Measurements from ENCODE around the gene ARFIP1. TPM values are rescaled to one million over a fixed set of nuclear protein-coding genes. Genes with fewer than 3 reads are reported as not detected.
A peak's percentile ranks its signal among the peaks of the same experiment; 100 is the strongest.

ARFIP1 gene
- total RNA-seq, 2 donors from 2014 or later, result 13.8 to 18.8 TPM

DNA sequence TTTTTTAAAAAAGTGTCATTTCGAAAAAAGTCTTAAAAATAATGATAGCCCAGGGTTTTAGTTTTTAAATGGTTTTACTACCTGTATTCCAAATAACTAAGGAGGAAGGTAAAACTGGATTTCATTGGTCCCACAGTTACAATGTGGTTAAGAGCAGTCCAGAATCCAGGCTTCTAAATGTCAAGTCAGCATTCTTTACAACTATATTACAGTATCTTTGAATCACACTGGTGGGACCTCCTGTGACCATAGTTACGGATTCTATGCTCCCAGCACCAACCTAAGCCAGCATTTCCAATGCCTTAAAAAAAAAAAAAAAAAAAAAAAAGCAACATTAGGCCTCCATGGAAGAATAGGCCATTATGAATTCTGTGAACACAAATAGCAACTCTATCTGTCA is 6.4 kb upstream of the ARFIP1 start:
- DNase-seq, result no peak
- Mint-ChIP-seq H3K27me3 (ENCODE audit: low read depth) (peaks cover 14% of the 10 kb centered on the region), H3K4me3 (no peak overlapping the region)

GRCh38 chr4:152773953-152774352 is 5.8 kb upstream of the ARFIP1 start:
- ATAC-seq (replicated peaks in 1 of 2) (no peak), DNase-seq (no peak)
- Mint-ChIP-seq H3K27me3 (ENCODE audit: low read depth) (peaks cover 14% of the 10 kb centered on the region), H3K9me3 (no peaks in the 10 kb centered on the region), H3K4me3 (no peak overlapping the region), H3K36me3 (ENCODE audit: insufficient read depth in 2 of 2) (no peaks in the 10 kb centered on the region), H3K4me1 (ENCODE audit: low read depth) (peaks cover 11% of the 10 kb centered on the region), H3K27ac (no peak overlapping the region)

More for the DNA sequence above, 6.4 kb upstream of the ARFIP1 start:
- no peak overlapping the region for H3K27ac Mint-ChIP-seq
- H3K36me3 Mint-ChIP-seq (ENCODE audit: insufficient read depth in 2 of 2), result no peaks in the 10 kb centered on the region
- H3K4me1 Mint-ChIP-seq (ENCODE audit: low read depth), result peaks cover 5% of the 10 kb centered on the region
- H3K9me3 Mint-ChIP-seq, result no peaks in the 10 kb centered on the region
- no peak for ATAC-seq (replicated peaks in 1 of 2)

DNA sequence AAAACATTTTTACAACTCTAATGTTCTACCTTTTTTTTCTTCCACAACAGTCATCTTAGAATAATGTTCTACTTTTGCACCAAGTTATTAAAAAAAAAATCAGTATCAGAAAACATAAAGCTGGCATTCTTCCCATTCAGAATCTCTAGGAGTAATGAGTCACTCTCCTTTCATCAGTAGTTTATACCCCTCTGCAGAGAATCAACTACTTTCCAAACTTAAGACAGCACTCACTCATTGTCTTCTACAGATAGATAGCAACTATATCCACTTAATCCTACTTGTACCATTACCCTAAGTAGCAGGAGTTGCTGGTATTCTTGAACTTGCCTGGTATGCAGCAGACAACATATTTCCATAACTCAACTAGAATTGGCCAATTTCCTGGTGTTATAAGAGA is 3.4 kb upstream of the ARFIP1 start:
- Mint-ChIP-seq H3K27me3 (ENCODE audit: low read depth) (peaks cover 14% of the 10 kb centered on the region), H3K9me3 (no peaks in the 10 kb centered on the region), H3K4me3 (no peak overlapping the region), H3K36me3 (ENCODE audit: insufficient read depth in 2 of 2) (peaks cover 0 to 5% of the 10 kb centered on the region in 2 donors), H3K4me1 (ENCODE audit: low read depth) (peaks cover 24% of the 10 kb centered on the region), H3K27ac (no peak overlapping the region)
- ATAC-seq (replicated peaks in 1 of 2) (no peak), DNase-seq (no peak)

DNA sequence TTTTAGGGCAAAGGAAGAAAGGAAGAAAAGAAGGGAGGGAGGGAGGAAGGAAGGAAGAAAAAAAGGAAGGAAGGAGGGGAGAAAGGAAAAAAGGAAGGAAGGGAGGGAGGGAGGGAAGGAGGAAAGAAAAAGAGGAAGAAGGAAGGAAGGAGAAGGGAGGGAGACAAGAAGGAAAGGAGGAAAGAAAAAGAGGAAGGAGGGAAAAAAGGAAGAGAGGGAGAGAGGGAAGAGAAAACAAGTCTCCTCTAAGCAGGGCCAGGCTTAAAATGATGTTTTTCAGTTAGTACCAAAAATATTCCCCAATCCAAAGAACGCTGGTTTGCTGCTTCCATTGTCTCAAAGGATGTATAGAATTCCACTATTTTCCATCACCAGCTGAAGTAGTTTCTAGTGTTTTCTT is 2.3 kb upstream of the ARFIP1 start:
- Mint-ChIP-seq H3K27ac (no peak overlapping the region), H3K4me1 (ENCODE audit: low read depth) (peaks cover 35% of the 10 kb centered on the region), H3K9me3 (no peaks in the 10 kb centered on the region), H3K27me3 (ENCODE audit: low read depth) (peaks cover 14% of the 10 kb centered on the region), H3K36me3 (ENCODE audit: insufficient read depth in 2 of 2) (peaks cover 0 to 5% of the 10 kb centered on the region in 2 donors), H3K4me3 (peak overlapping the region in 1 of 2 donors; percentile 30)
- no peak for ATAC-seq (replicated peaks in 1 of 2)
- DNase-seq, result no peak

GRCh38 chr4:152778656-152779512 is 870 bp upstream of the ARFIP1 start:
- Mint-ChIP-seq H3K4me3 (peak overlapping the region; percentile 92 to 96), H3K9me3 (no peaks in the 10 kb centered on the region), H3K36me3 (ENCODE audit: insufficient read depth in 2 of 2) (peaks cover 0 to 5% of the 10 kb centered on the region in 2 donors), H3K27me3 (ENCODE audit: low read depth) (peaks cover 14% of the 10 kb centered on the region), H3K27ac (peak overlapping the region; percentile 96), H3K4me1 (ENCODE audit: low read depth) (peaks cover 44% of the 10 kb centered on the region)
- DNase-seq (peak; percentile 34 to 48), ATAC-seq (replicated peaks in 1 of 2) (peak; percentile 17 to 24)

- ATAC-seq (replicated peaks in 1 of 2) (peak; percentile 46 to 56), DNase-seq (no peak)
- peaks cover 44% of the 10 kb centered on the region for H3K4me1 Mint-ChIP-seq (ENCODE audit: low read depth)
- peaks cover 14% of the 10 kb centered on the region for H3K27me3 Mint-ChIP-seq (ENCODE audit: low read depth)
- peak overlapping the region; percentile 96 for H3K27ac Mint-ChIP-seq
- H3K4me3 Mint-ChIP-seq, result peak overlapping the region; percentile 92 to 96
- H3K9me3 Mint-ChIP-seq, result no peaks in the 10 kb centered on the region
- peaks cover 0 to 5% of the 10 kb centered on the region in 2 donors for H3K36me3 Mint-ChIP-seq (ENCODE audit: insufficient read depth in 2 of 2)
Measured at GRCh38 chr4:152780267-152780778, 569 bp downstream of the ARFIP1 start.

DNA sequence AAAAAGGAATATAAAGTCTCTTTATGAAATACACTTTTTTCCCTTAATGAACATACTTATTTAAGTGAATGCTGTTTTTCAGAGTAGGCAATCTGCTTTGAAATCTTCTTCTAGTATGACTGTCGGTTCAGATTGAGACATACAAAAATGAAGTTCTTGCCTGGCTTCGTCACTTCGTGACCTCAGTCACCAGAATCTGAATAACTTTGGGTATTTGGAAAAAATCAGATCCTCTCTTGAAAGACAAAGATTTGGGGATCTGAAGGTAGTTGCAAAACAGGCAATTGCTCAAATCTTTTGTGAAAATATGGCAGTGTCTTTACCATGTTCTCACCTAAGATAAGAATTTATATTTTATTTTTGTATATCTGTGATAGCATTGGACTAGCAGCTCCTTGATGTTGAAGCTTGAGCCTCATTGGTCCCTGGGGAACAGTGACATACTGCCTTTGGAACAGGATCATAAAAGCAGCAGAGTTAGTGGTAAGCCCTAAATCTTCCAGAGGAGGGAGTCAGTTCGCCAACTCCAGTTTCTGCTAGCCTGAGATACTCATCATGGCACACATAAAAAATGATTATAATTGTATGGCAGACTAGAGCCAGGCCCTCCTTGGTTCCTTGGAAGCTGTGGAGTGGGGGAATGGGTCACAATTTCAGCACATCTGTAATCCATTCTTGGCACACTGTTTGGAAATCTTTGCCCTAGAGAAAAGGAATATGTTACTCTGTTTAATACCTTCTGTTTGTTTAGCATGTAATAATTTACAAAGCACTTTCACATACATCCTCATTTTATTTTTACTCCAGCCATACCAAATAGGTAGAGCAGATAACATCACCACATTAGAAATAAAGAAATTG is 5.0 kb downstream of the ARFIP1 start:
- no peak for DNase-seq
- no peak for ATAC-seq (replicated peaks in 1 of 2)
- H3K27me3 Mint-ChIP-seq (ENCODE audit: low read depth), result no peaks in the 10 kb centered on the region
- no peak overlapping the region for H3K4me3 Mint-ChIP-seq
- peaks cover 42% of the 10 kb centered on the region for H3K4me1 Mint-ChIP-seq (ENCODE audit: low read depth)
- peaks cover 0 to 2% of the 10 kb centered on the region in 2 donors for H3K36me3 Mint-ChIP-seq (ENCODE audit: insufficient read depth in 2 of 2)
- H3K27ac Mint-ChIP-seq, result no peak overlapping the region
- H3K9me3 Mint-ChIP-seq, result no peaks in the 10 kb centered on the region

- no peak for DNase-seq
- H3K27ac Mint-ChIP-seq, result peak overlapping the region; percentile 12
- H3K9me3 Mint-ChIP-seq, result no peaks in the 10 kb centered on the region
- H3K27me3 Mint-ChIP-seq (ENCODE audit: low read depth), result no peaks in the 10 kb centered on the region
- peaks cover 35% of the 10 kb centered on the region for H3K4me1 Mint-ChIP-seq (ENCODE audit: low read depth)
- H3K36me3 Mint-ChIP-seq (ENCODE audit: insufficient read depth in 2 of 2), result no peaks in the 10 kb centered on the region
- no peak for ATAC-seq (replicated peaks in 1 of 2)
- H3K4me3 Mint-ChIP-seq, result peak overlapping the region; percentile 3 to 39
Measured at GRCh38 chr4:152785639-152786615, 6.2 kb downstream of the ARFIP1 start.

DNA sequence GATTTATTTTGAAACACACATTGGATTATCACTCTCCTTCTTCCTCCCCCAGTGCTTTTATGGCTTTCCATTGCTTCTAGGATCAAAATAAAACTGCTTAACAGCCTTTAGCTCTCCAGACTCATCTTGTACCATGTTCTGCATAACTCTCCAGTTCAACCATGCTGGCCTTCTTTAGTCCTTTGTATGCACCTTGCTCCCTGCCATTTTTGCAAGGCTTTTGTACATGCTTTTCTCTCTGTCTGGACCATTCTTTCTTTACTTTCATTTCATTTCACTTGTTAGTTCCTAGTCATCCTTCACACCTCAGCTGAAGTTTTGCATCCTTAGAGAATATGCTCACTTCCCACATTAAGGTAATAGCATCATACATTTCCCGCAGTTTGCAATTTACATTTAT is 6.9 kb downstream of the ARFIP1 start:
- Mint-ChIP-seq H3K9me3 (no peaks in the 10 kb centered on the region), H3K4me1 (ENCODE audit: low read depth) (peaks cover 29% of the 10 kb centered on the region), H3K36me3 (ENCODE audit: insufficient read depth in 2 of 2) (no peaks in the 10 kb centered on the region), H3K27ac (peak overlapping the region; percentile 12), H3K4me3 (peak overlapping the region in 1 of 2 donors; percentile 39), H3K27me3 (ENCODE audit: low read depth) (no peaks in the 10 kb centered on the region)
- DNase-seq (no peak), ATAC-seq (replicated peaks in 1 of 2) (no peak)

- H3K4me1 Mint-ChIP-seq (ENCODE audit: low read depth), result no peaks in the 10 kb centered on the region
- H3K36me3 Mint-ChIP-seq (ENCODE audit: insufficient read depth in 2 of 2), result no peaks in the 10 kb centered on the region
- no peak overlapping the region for H3K4me3 Mint-ChIP-seq
- H3K27me3 Mint-ChIP-seq (ENCODE audit: low read depth), result no peaks in the 10 kb centered on the region
- DNase-seq, result no peak
- H3K27ac Mint-ChIP-seq, result no peak overlapping the region
- H3K9me3 Mint-ChIP-seq, result no peaks in the 10 kb centered on the region
- no peak for ATAC-seq (replicated peaks in 1 of 2)
Measured at GRCh38 chr4:152795891-152796290, 16.1 kb downstream of the ARFIP1 start.

DNA sequence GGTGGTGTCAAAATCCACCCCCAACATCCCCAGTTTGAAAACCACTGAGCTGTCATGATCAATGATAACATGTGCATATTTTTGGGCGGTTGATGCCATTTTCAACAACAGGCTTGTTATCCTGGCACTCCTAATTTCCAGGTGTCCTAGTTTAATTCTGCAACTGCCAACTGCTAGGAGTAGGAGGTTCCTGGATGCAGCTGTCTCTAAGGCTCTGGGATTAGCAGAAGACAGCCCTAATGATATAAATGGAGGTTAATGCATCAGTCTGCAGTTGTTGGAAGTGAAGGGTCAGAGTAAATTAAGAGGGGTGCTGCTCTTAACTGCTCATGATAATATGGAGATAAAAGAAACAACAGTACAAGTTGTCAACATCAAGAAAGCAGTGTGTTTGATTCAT is 23.8 kb downstream of the ARFIP1 start:
- DNase-seq, result no peak
- no peaks in the 10 kb centered on the region for H3K27me3 Mint-ChIP-seq (ENCODE audit: low read depth)
- H3K27ac Mint-ChIP-seq, result no peak overlapping the region
- H3K36me3 Mint-ChIP-seq (ENCODE audit: insufficient read depth in 2 of 2), result peaks cover 1 to 5% of the 10 kb centered on the region in 2 donors
- H3K9me3 Mint-ChIP-seq, result no peaks in the 10 kb centered on the region
- no peak for ATAC-seq (replicated peaks in 1 of 2)
- no peak overlapping the region for H3K4me3 Mint-ChIP-seq
- H3K4me1 Mint-ChIP-seq (ENCODE audit: low read depth), result peaks cover 25% of the 10 kb centered on the region

DNA sequence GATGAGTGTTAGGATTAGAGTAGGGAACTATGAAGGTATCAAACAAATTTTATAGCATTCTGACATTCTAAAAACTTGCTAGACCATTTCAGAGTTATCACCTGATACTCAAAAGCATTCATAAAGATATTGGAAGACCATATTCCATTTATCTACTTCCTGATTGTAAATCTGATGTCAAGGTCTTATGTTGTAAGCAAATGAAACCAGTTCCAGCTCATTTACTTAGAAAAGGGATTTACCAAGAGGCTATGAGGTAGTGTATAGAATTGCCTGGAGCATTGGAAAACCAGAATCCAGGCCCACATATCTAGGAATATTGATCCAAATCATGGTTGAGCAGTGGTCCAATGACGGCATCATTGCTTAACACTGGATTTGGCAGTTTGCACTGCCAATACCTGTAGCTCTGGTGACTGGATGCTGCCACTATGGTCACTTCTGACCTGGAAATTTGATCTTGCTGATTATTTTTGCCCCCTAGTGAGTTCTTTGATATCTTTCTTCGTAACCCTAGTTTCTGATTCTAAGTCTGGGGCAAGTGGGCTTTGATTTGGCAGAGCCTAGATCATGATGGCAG is 25.4 kb downstream of the ARFIP1 start:
- Mint-ChIP-seq H3K4me3 (no peak overlapping the region), H3K27me3 (ENCODE audit: low read depth) (no peaks in the 10 kb centered on the region), H3K36me3 (ENCODE audit: insufficient read depth in 2 of 2) (peaks cover 1 to 6% of the 10 kb centered on the region in 2 donors), H3K27ac (no peak overlapping the region), H3K4me1 (ENCODE audit: low read depth) (peaks cover 25% of the 10 kb centered on the region), H3K9me3 (no peaks in the 10 kb centered on the region)
- DNase-seq (no peak), ATAC-seq (replicated peaks in 1 of 2) (no peak)

Data from activated T-cell treated with anti-CD3 and anti-CD28 coated beads, Interleukin-2, amount 50 U/mL, for 72 hours (primary cell).